Muscle of leg (tissue), 11 donors: ENCODE measurements around the gene SETD1A. TPM values are rescaled to one million over a fixed set of nuclear protein-coding genes. Genes with fewer than 3 reads are reported as not detected.
A peak's percentile ranks its signal among the peaks of the same experiment; 100 is the strongest.

Source experiments
- DNase-seq: peaks from one replicate; pipeline ENCODE4 v3.0.0; 2013
- H3K27ac ChIP-seq: one replicate; pipeline ENCODE4 v1.5.1; 2013; ENCODE audit warnings: mild to moderate bottlenecking, low read length, control low read depth
- H3K27me3 ChIP-seq: one replicate; pipeline ENCODE4 v1.6.1; 2013; ENCODE audit warnings: low read length; ENCODE audit not compliant: control insufficient read depth, insufficient read depth
- H3K36me3 ChIP-seq: one replicate; pipeline ENCODE4 v1.6.1; 2013; ENCODE audit warnings: low read length; ENCODE audit not compliant: control insufficient read depth, insufficient read depth
- H3K4me1 ChIP-seq: one replicate; pipeline ENCODE4 v1.6.1; 2013; ENCODE audit warnings: low read length; ENCODE audit not compliant: control insufficient read depth, insufficient read depth
- H3K4me3 ChIP-seq: one replicate; pipeline ENCODE4 v1.5.1; 2013; ENCODE audit warnings: low read length, control low read depth
- H3K9me3 ChIP-seq: replicated peaks from 2 replicates; pipeline ENCODE4 v1.6.1; 2013; ENCODE audit warnings: low read depth, low read length; ENCODE audit not compliant: control insufficient read depth
- WGBS: methylation state at CpG from one replicate; pipeline ENCODE4 v1.1.5; 2013; ENCODE audit warnings: missing lambda C conversion rate; ENCODE audit not compliant: insufficient coverage; 5-methylcytosine and 5-hydroxymethylcytosine counted together
- polyA plus RNA-seq, 8 donors: library from polyadenylated mRNA; unstranded; fragments of 120-200 nt; gene quantifications; one replicate each; pipeline versions ENCODE4 v1.2.1 to v1.2.3, GENCODE V29; 2013; ENCODE audit warnings: inconsistent platforms in 1 of 8, low replicate concordance in 1 of 8; ENCODE audit not compliant: insufficient read length in 8 of 8, insufficient read depth in 1 of 8
- total RNA-seq: library from RNA; stranded (reverse); fragments of 120-200 nt; gene quantifications from one replicate; pipeline ENCODE4 v1.2.4, GENCODE V29; 2013

Gene SETD1A
- total and polyA plus RNA-seq, 9 donors, result 2.7 to 16.5 (median 12.8) TPM

DNA sequence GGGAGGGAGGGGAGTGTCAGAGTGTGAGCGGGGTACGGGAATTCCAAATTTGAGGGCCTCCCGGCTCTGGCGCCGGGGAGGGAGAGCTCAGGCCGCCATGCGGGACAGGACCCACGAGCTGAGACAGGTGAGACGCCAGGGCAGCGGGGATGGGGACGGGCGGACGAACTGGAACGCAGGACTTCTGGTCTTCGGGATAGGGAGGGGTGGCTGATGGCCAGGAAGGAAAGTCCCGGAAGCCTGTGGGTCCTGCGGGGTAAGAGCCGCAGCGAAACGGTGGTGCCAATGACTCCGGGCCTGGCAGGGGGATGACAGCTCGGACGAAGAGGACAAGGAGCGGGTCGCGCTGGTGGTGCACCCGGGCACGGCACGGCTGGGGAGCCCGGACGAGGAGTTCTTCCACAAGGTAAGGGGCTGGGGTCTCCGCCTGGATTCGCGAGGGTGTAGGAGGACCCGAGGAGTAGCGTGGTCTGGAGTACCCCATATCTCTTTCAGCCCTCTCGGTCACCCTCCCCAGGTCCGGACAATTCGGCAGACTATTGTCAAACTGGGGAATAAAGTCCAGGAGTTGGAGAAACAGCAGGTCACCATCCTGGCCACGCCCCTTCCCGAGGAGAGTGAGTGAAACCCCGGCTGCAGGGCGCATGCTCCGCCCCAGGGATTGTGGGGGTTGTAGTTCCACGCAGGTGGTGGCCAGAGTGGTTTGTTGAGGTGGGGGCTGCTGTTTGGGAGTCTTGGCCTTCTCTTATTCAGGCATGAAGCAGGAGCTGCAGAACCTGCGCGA, 76.3 kb downstream of the SETD1A start:
- H3K36me3 ChIP-seq, result peaks cover 37% of the 10 kb centered on the region
- peak; percentile 95 for DNase-seq
- H3K4me1 ChIP-seq, result peaks cover 14% of the 10 kb centered on the region
- H3K27me3 ChIP-seq, result no peaks in the 10 kb centered on the region
- H3K4me3 ChIP-seq, result peak overlapping the region; percentile 93
- no peaks in the 10 kb centered on the region for H3K9me3 ChIP-seq
- peak overlapping the region; percentile 98 for H3K27ac ChIP-seq
- WGBS, result 1% methylated on average over 37 of the region's 47 CpGs

Other genes with a start within 250 kb of the SETD1A start
- 10.5 TPM for gene PHKG2, start 209.3 kb upstream of the SETD1A start, total RNA-seq
- gene PHKG2, start 209.3 kb upstream of the SETD1A start, polyA plus RNA-seq, result 10 to 100 TPM; 10.7 to 14.5 (median 13.3) TPM
- gene CFAP119, start 195.7 kb upstream of the SETD1A start, total RNA-seq, result 1.8 TPM
- 1 to 10 TPM; 1.6 to 3.5 (median 2.6) TPM for gene CFAP119, start 195.7 kb upstream of the SETD1A start, polyA plus RNA-seq
- gene RNF40, start 195.4 kb upstream of the SETD1A start, total RNA-seq, result 43.9 TPM
- gene RNF40, start 195.4 kb upstream of the SETD1A start, polyA plus RNA-seq, result 10 to 100 TPM; 46.3 to 72.0 (median 56.9) TPM
- 12.4 TPM for gene ZNF629, start 170.5 kb upstream of the SETD1A start, total RNA-seq
- 10 to 100 TPM; 12.7 to 18.9 (median 15.3) TPM for gene ZNF629, start 170.5 kb upstream of the SETD1A start, polyA plus RNA-seq
- gene BCL7C, start 63.7 kb upstream of the SETD1A start, total RNA-seq, result 47.6 TPM
- 10 to 100 TPM; 29.2 to 41.8 (median 34.8) TPM for gene BCL7C, start 63.7 kb upstream of the SETD1A start, polyA plus RNA-seq
- 1.7 TPM for gene CTF1, start 61.1 kb upstream of the SETD1A start, total RNA-seq
- gene CTF1, start 61.1 kb upstream of the SETD1A start, polyA plus RNA-seq, result 10 to 100 TPM in 3 of 8 donors, 1 to 10 TPM in 5; 8.9 to 11.9 (median 9.8) TPM
- 6.3 TPM for gene FBXL19, start 34.2 kb upstream of the SETD1A start, total RNA-seq
- 10 to 100 TPM in 7 of 8 donors, 1 to 10 TPM in 1; 8.2 to 17.7 (median 11.8) TPM for gene FBXL19, start 34.2 kb upstream of the SETD1A start, polyA plus RNA-seq
- gene ORAI3, start 8.7 kb upstream of the SETD1A start, total RNA-seq, result 11.8 TPM
- 10 to 100 TPM in 7 of 8 donors, 1 to 10 TPM in 1; 8.9 to 14.0 (median 11.1) TPM for gene ORAI3, start 8.7 kb upstream of the SETD1A start, polyA plus RNA-seq
- 13.7 TPM for gene HSD3B7, start 27.5 kb downstream of the SETD1A start, total RNA-seq
- gene HSD3B7, start 27.5 kb downstream of the SETD1A start, polyA plus RNA-seq, result 1 to 10 TPM; 7.3 to 10.0 (median 8.7) TPM
- gene STX1B, start 52.9 kb downstream of the SETD1A start, total RNA-seq, result 0.66 TPM
- 1 to 10 TPM in 7 of 8 donors, under 1 TPM in 1; 0.99 to 2.9 (median 1.6) TPM for gene STX1B, start 52.9 kb downstream of the SETD1A start, polyA plus RNA-seq
- 25.7 TPM for gene STX4, start 75.8 kb downstream of the SETD1A start, total RNA-seq
- gene STX4, start 75.8 kb downstream of the SETD1A start, polyA plus RNA-seq, result 10 to 100 TPM; 38.0 to 49.8 (median 43.4) TPM
- gene ZNF668, start 116.5 kb downstream of the SETD1A start, total RNA-seq, result 4.3 TPM
- gene ZNF668, start 116.5 kb downstream of the SETD1A start, polyA plus RNA-seq, result 10 to 100 TPM in 6 of 8 donors, 1 to 10 TPM in 2; 8.5 to 12.3 (median 10.9) TPM
- gene ZNF646, start 116.7 kb downstream of the SETD1A start, total RNA-seq, result 8.0 TPM
- gene ZNF646, start 116.7 kb downstream of the SETD1A start, polyA plus RNA-seq, result 10 to 100 TPM in 3 of 8 donors, 1 to 10 TPM in 5; 7.9 to 11.6 (median 9.8) TPM
- gene PRSS53, start 131.2 kb downstream of the SETD1A start, total RNA-seq, result 11.5 TPM
- gene PRSS53, start 131.2 kb downstream of the SETD1A start, polyA plus RNA-seq, result 1 to 10 TPM; 1.8 to 6.3 (median 4.4) TPM
- gene VKORC1, start 137.0 kb downstream of the SETD1A start, total RNA-seq, result 39.6 TPM
- 10 to 100 TPM; 55.0 to 75.2 (median 63.4) TPM for gene VKORC1, start 137.0 kb downstream of the SETD1A start, polyA plus RNA-seq
- 12.7 TPM for gene BCKDK, start 150.6 kb downstream of the SETD1A start, total RNA-seq
- 10 to 100 TPM; 24.8 to 33.3 (median 30.0) TPM for gene BCKDK, start 150.6 kb downstream of the SETD1A start, polyA plus RNA-seq
- gene KAT8, start 159.9 kb downstream of the SETD1A start, total RNA-seq, result 65.2 TPM
- gene KAT8, start 159.9 kb downstream of the SETD1A start, polyA plus RNA-seq, result 10 to 100 TPM; 45.9 to 55.1 (median 52.7) TPM
- not detected for gene PRSS8, start 178.0 kb downstream of the SETD1A start, total RNA-seq
- gene PRSS8, start 178.0 kb downstream of the SETD1A start, polyA plus RNA-seq, result 10 to 100 TPM in 1 of 8 donors, 1 to 10 TPM in 2, under 1 TPM in 4, not detected in 1; 0.14 to 13.1 (median 0.47) TPM
- 2.3 TPM for gene PRSS36, start 192.3 kb downstream of the SETD1A start, total RNA-seq
- gene PRSS36, start 192.3 kb downstream of the SETD1A start, polyA plus RNA-seq, result 1 to 10 TPM in 6 of 8 donors, under 1 TPM in 2; 0.55 to 2.6 (median 1.6) TPM
- gene FUS, start 222.4 kb downstream of the SETD1A start, total RNA-seq, result 35.6 TPM
- 100 to 1,000 TPM; 413 to 585 (median 491) TPM for gene FUS, start 222.4 kb downstream of the SETD1A start, polyA plus RNA-seq
- 9.4 TPM for gene PYCARD, start 245.0 kb downstream of the SETD1A start, total RNA-seq
- 10 to 100 TPM in 2 of 8 donors, 1 to 10 TPM in 6; 5.9 to 10.9 (median 8.3) TPM for gene PYCARD, start 245.0 kb downstream of the SETD1A start, polyA plus RNA-seq